Measurements from ENCODE around the gene DCAF17.
"Not testable (repeated sequence)": the region's sequence is repeated elsewhere in the genome, so short reads cannot be mapped to it uniquely, and the experiment has no call there.

The DCAF17 gene

GRCh38 chr2:171420728-171421563 lies 13.1 kb upstream of the DCAF17 start:
- Histone ChIP-seq H3K4me3 (ENCODE audit: insufficient read depth, low read depth, low read length) (no peak overlapping the region), H3K27ac (ENCODE audit: insufficient read depth, low read depth, low read length, poor library complexity, severe bottlenecking) (no peak overlapping the region), H3K36me3 (ENCODE audit: control insufficient read depth, insufficient read depth, low read length) (no peaks in the 10 kb centered on the region), H3K27me3 (ENCODE audit: control insufficient read depth, insufficient read depth, low read length, poor library complexity, severe bottlenecking) (no peaks in the 10 kb centered on the region), H3K9me3 (ENCODE audit: control insufficient read depth, low read length) (peaks cover 5% of the 10 kb centered on the region), H3K4me1 (ENCODE audit: control insufficient read depth, insufficient read depth, low read length) (no peaks in the 10 kb centered on the region)
- WGBS, 2 experiments: 79 to 97% methylated on average over 2 of the region's 3 CpGs

GRCh38 chr2:171422710-171423495 lies 11.1 kb upstream of the DCAF17 start:
- not testable (repeated sequence) for H3K36me3 ChIP-seq (ENCODE audit: control insufficient read depth, insufficient read depth, low read length); H3K27me3 ChIP-seq (ENCODE audit: control insufficient read depth, insufficient read depth, low read length, poor library complexity, severe bottlenecking); H3K27ac ChIP-seq (ENCODE audit: insufficient read depth, low read depth, low read length, poor library complexity, severe bottlenecking); H3K9me3 ChIP-seq (ENCODE audit: control insufficient read depth, low read length); H3K4me3 ChIP-seq (ENCODE audit: insufficient read depth, low read depth, low read length); H3K4me1 ChIP-seq (ENCODE audit: control insufficient read depth, insufficient read depth, low read length)
- WGBS, 2 experiments: 93 to 95% methylated on average over 2 of the region's 2 CpGs

- Histone ChIP-seq H3K27me3 (ENCODE audit: control insufficient read depth, insufficient read depth, low read length, poor library complexity, severe bottlenecking) (no peaks in the 10 kb centered on the region), H3K4me3 (ENCODE audit: insufficient read depth, low read depth, low read length) (no peak overlapping the region), H3K9me3 (ENCODE audit: control insufficient read depth, low read length) (peaks cover 2% of the 10 kb centered on the region), H3K27ac (ENCODE audit: insufficient read depth, low read depth, low read length, poor library complexity, severe bottlenecking) (no peak overlapping the region), H3K4me1 (ENCODE audit: control insufficient read depth, insufficient read depth, low read length) (peaks cover 9% of the 10 kb centered on the region), H3K36me3 (ENCODE audit: control insufficient read depth, insufficient read depth, low read length) (peaks cover 3% of the 10 kb centered on the region)
- WGBS, 2 experiments: 90 to 93% methylated on average over 7 of the region's 7 CpGs
These were observed 3.3 kb upstream of the DCAF17 start for GRCh38 chr2:171430516-171431410.

- WGBS, 2 experiments: 92 to 94% methylated on average over 9 of the region's 9 CpGs
- H3K4me3 ChIP-seq (ENCODE audit: insufficient read depth, low read depth, low read length): no peak overlapping the region
- no peak overlapping the region for H3K27ac ChIP-seq (ENCODE audit: insufficient read depth, low read depth, low read length, poor library complexity, severe bottlenecking)
- H3K9me3 ChIP-seq (ENCODE audit: control insufficient read depth, low read length): peaks cover 2% of the 10 kb centered on the region
- peaks cover 13% of the 10 kb centered on the region for H3K36me3 ChIP-seq (ENCODE audit: control insufficient read depth, insufficient read depth, low read length)
- peaks cover 9% of the 10 kb centered on the region for H3K4me1 ChIP-seq (ENCODE audit: control insufficient read depth, insufficient read depth, low read length)
- no peaks in the 10 kb centered on the region for H3K27me3 ChIP-seq (ENCODE audit: control insufficient read depth, insufficient read depth, low read length, poor library complexity, severe bottlenecking)
These were observed 2.3 kb upstream of the DCAF17 start for GRCh38 chr2:171431677-171432167.

GRCh38 chr2:171432206-171432968 lies 1.6 kb upstream of the DCAF17 start:
- peaks cover 2% of the 10 kb centered on the region for H3K9me3 ChIP-seq (ENCODE audit: control insufficient read depth, low read length)
- peaks cover 19% of the 10 kb centered on the region for H3K36me3 ChIP-seq (ENCODE audit: control insufficient read depth, insufficient read depth, low read length)
- no peak overlapping the region for H3K4me3 ChIP-seq (ENCODE audit: insufficient read depth, low read depth, low read length)
- peaks cover 9% of the 10 kb centered on the region for H3K4me1 ChIP-seq (ENCODE audit: control insufficient read depth, insufficient read depth, low read length)
- H3K27ac ChIP-seq (ENCODE audit: insufficient read depth, low read depth, low read length, poor library complexity, severe bottlenecking): no peak overlapping the region
- WGBS, 2 experiments: 95% methylated on average over 4 of the region's 4 CpGs
- H3K27me3 ChIP-seq (ENCODE audit: control insufficient read depth, insufficient read depth, low read length, poor library complexity, severe bottlenecking): no peaks in the 10 kb centered on the region

GRCh38 chr2:171432969-171433762 lies 860 bp upstream of the DCAF17 start:
- Histone ChIP-seq H3K9me3 (ENCODE audit: control insufficient read depth, low read length) (peaks cover 2% of the 10 kb centered on the region), H3K4me1 (ENCODE audit: control insufficient read depth, insufficient read depth, low read length) (peaks cover 9% of the 10 kb centered on the region), H3K27ac (ENCODE audit: insufficient read depth, low read depth, low read length, poor library complexity, severe bottlenecking) (peak overlapping the region; percentile 95), H3K36me3 (ENCODE audit: control insufficient read depth, insufficient read depth, low read length) (peaks cover 20% of the 10 kb centered on the region), H3K27me3 (ENCODE audit: control insufficient read depth, insufficient read depth, low read length, poor library complexity, severe bottlenecking) (no peaks in the 10 kb centered on the region), H3K4me3 (ENCODE audit: insufficient read depth, low read depth, low read length) (peak overlapping the region; percentile 91)
- 34 to 40% methylated on average over 19 to 20 of the region's 20 CpGs for WGBS, 2 experiments

- H3K4me3 ChIP-seq (ENCODE audit: insufficient read depth, low read depth, low read length): peak within 1 kb of the TSS; percentile 91
- peaks cover 2% of the 10 kb centered on the region for H3K9me3 ChIP-seq (ENCODE audit: control insufficient read depth, low read length)
- H3K27me3 ChIP-seq (ENCODE audit: control insufficient read depth, insufficient read depth, low read length, poor library complexity, severe bottlenecking): no peaks in the 10 kb centered on the region
- peak within 1 kb of the TSS; percentile 95 for H3K27ac ChIP-seq (ENCODE audit: insufficient read depth, low read depth, low read length, poor library complexity, severe bottlenecking)
- peaks cover 9% of the 10 kb centered on the region for H3K4me1 ChIP-seq (ENCODE audit: control insufficient read depth, insufficient read depth, low read length)
- WGBS, 2 experiments: 0 to 1% methylated on average over 15 of the region's 15 CpGs
- peaks cover 20% of the 10 kb centered on the region for H3K36me3 ChIP-seq (ENCODE audit: control insufficient read depth, insufficient read depth, low read length)
These were observed 338 bp upstream of the DCAF17 start, which contains the start of gene METTL8 for GRCh38 chr2:171433763-171434012. Gene METTL8, minus strand, starts transcription at chr2:171433990. Its CDS starts 41,805 bp downstream, at chr2:171392185.

- H3K27me3 ChIP-seq (ENCODE audit: control insufficient read depth, insufficient read depth, low read length, poor library complexity, severe bottlenecking): no peaks in the 10 kb centered on the region
- H3K4me3 ChIP-seq (ENCODE audit: insufficient read depth, low read depth, low read length): no peak overlapping the region
- no peak overlapping the region for H3K27ac ChIP-seq (ENCODE audit: insufficient read depth, low read depth, low read length, poor library complexity, severe bottlenecking)
- H3K9me3 ChIP-seq (ENCODE audit: control insufficient read depth, low read length): no peaks in the 10 kb centered on the region
- H3K36me3 ChIP-seq (ENCODE audit: control insufficient read depth, insufficient read depth, low read length): peaks cover 33% of the 10 kb centered on the region
- peaks cover 9% of the 10 kb centered on the region for H3K4me1 ChIP-seq (ENCODE audit: control insufficient read depth, insufficient read depth, low read length)
- 100% methylated on average over 1 of the region's 1 CpG; no CpG with 5 or more reads in 1 of the 2 experiments for WGBS, 2 experiments
These were observed 2.3 kb downstream of the DCAF17 start for GRCh38 chr2:171436307-171436706.

GRCh38 chr2:171441470-171441869 lies 7.4 kb downstream of the DCAF17 start:
- Histone ChIP-seq H3K27me3 (ENCODE audit: control insufficient read depth, insufficient read depth, low read length, poor library complexity, severe bottlenecking) (no peaks in the 10 kb centered on the region), H3K27ac (ENCODE audit: insufficient read depth, low read depth, low read length, poor library complexity, severe bottlenecking) (no peak overlapping the region), H3K4me1 (ENCODE audit: control insufficient read depth, insufficient read depth, low read length) (no peaks in the 10 kb centered on the region), H3K4me3 (ENCODE audit: insufficient read depth, low read depth, low read length) (no peak overlapping the region), H3K9me3 (ENCODE audit: control insufficient read depth, low read length) (no peaks in the 10 kb centered on the region), H3K36me3 (ENCODE audit: control insufficient read depth, insufficient read depth, low read length) (peaks cover 25% of the 10 kb centered on the region)
